Vagina (tissue), 2 donors: ENCODE measurements around the gene MS4A2.

Source experiments
- POLR2A ChIP-seq, 2 donors: fragments of 450-650 bp; IDR thresholded peaks; one replicate each; pipeline ENCODE4 v1.6.1; 2017; ENCODE audit warnings: antibody characterized with exemption in 2 of 2, mild to moderate bottlenecking in 2 of 2, moderate library complexity in 2 of 2
- TF ChIP-seq, protein P1 (sequence below), 3 experiments: fragments of 450-650 bp in 2 of 3; fragments of 200-600 bp in 1 of 3; sonication (generic) in 1 of 3; IDR thresholded peaks; one replicate each; pipeline ENCODE4 v1.5.1; 2017 to 2019; ENCODE audit warnings: antibody characterized with exemption in 3 of 3, mild to moderate bottlenecking in 2 of 3, moderate library complexity in 2 of 3

- TF ChIP-seq, protein P1, sequence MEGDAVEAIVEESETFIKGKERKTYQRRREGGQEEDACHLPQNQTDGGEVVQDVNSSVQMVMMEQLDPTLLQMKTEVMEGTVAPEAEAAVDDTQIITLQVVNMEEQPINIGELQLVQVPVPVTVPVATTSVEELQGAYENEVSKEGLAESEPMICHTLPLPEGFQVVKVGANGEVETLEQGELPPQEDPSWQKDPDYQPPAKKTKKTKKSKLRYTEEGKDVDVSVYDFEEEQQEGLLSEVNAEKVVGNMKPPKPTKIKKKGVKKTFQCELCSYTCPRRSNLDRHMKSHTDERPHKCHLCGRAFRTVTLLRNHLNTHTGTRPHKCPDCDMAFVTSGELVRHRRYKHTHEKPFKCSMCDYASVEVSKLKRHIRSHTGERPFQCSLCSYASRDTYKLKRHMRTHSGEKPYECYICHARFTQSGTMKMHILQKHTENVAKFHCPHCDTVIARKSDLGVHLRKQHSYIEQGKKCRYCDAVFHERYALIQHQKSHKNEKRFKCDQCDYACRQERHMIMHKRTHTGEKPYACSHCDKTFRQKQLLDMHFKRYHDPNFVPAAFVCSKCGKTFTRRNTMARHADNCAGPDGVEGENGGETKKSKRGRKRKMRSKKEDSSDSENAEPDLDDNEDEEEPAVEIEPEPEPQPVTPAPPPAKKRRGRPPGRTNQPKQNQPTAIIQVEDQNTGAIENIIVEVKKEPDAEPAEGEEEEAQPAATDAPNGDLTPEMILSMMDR (IDR thresholded peaks at IDR 0.05), result no peak
- TF ChIP-seq POLR2A (IDR thresholded peaks at IDR 0.05), result no peak
Observed at GRCh38 chr11:60080535-60080934, 7.9 kb upstream of the MS4A2 start.
